ENCODE data around the gene KIAA0040.

The KIAA0040 gene

GRCh38 chr1:175148068-175148467 is 44.5 kb downstream of the KIAA0040 start:
- Histone ChIP-seq H3K27me3 (ENCODE audit: insufficient read depth, low read length, poor library complexity, severe bottlenecking) (no peaks in the 10 kb centered on the region), H4K20me1 (ENCODE audit: insufficient read depth, low read length, poor library complexity, severe bottlenecking) (no peaks in the 10 kb centered on the region), H3K36me3 (ENCODE audit: insufficient read depth, low read length) (no peaks in the 10 kb centered on the region), H3K4me3 (ENCODE audit: low read length, poor library complexity, severe bottlenecking) (no peak overlapping the region), H3K4me1 (ENCODE audit: insufficient read depth, low read length, poor library complexity, severe bottlenecking) (no peaks in the 10 kb centered on the region), H3K4me2 (ENCODE audit: low read depth, low read length, poor library complexity, severe bottlenecking) (no peak overlapping the region), H3K9me2 (replicated peaks; ENCODE audit: low read depth, low read length) (no peaks in the 10 kb centered on the region), H3K9me3 (ENCODE audit: insufficient read depth, low read depth, low read length) (no peaks in the 10 kb centered on the region), H3K9ac (ENCODE audit: low read depth, low read length, poor library complexity, severe bottlenecking) (no peak overlapping the region), H3K79me2 (ENCODE audit: insufficient read depth, low read length) (no peaks in the 10 kb centered on the region), H2AFZ (ENCODE audit: low read length) (no peak overlapping the region), H3F3A (ENCODE audit: low read depth) (no peaks in the 10 kb centered on the region)
- TF ChIP-seq EZH2phosphoT487 (IDR thresholded peaks at IDR 0.05; ENCODE audit: borderline replicate concordance) (no peak), CTCF (conservative IDR thresholded peaks at IDR 0.05; ENCODE audit: low read length) (no peak)

- H4K20me1 ChIP-seq (ENCODE audit: insufficient read depth, low read length, poor library complexity, severe bottlenecking) = no peaks in the 10 kb centered on the region
- H2AFZ ChIP-seq (ENCODE audit: low read length) = no peak overlapping the region
- H3K4me2 ChIP-seq (ENCODE audit: low read depth, low read length, poor library complexity, severe bottlenecking) = no peak overlapping the region
- no peaks in the 10 kb centered on the region for H3K27me3 ChIP-seq (ENCODE audit: insufficient read depth, low read length, poor library complexity, severe bottlenecking)
- H3K4me1 ChIP-seq (ENCODE audit: insufficient read depth, low read length, poor library complexity, severe bottlenecking) = no peaks in the 10 kb centered on the region
- no peak for TF ChIP-seq CTCF (conservative IDR thresholded peaks at IDR 0.05; ENCODE audit: low read length)
- no peak for TF ChIP-seq EZH2phosphoT487 (IDR thresholded peaks at IDR 0.05; ENCODE audit: borderline replicate concordance)
- no peaks in the 10 kb centered on the region for H3K9me2 ChIP-seq (replicated peaks; ENCODE audit: low read depth, low read length)
- no peak overlapping the region for H3K9ac ChIP-seq (ENCODE audit: low read depth, low read length, poor library complexity, severe bottlenecking)
- no peaks in the 10 kb centered on the region for H3K79me2 ChIP-seq (ENCODE audit: insufficient read depth, low read length)
- H3K36me3 ChIP-seq (ENCODE audit: insufficient read depth, low read length) = no peaks in the 10 kb centered on the region
- H3F3A ChIP-seq (ENCODE audit: low read depth) = no peaks in the 10 kb centered on the region
- H3K4me3 ChIP-seq (ENCODE audit: low read length, poor library complexity, severe bottlenecking) = no peak overlapping the region
- H3K9me3 ChIP-seq (ENCODE audit: insufficient read depth, low read depth, low read length) = no peaks in the 10 kb centered on the region
These were observed 45.0 kb downstream of the KIAA0040 start for GRCh38 chr1:175147569-175147968.

GRCh38 chr1:175146529-175147213 is 45.9 kb downstream of the KIAA0040 start:
- TF ChIP-seq CTCF (conservative IDR thresholded peaks at IDR 0.05; ENCODE audit: low read length) (peak; percentile 85), EZH2phosphoT487 (IDR thresholded peaks at IDR 0.05; ENCODE audit: borderline replicate concordance) (no peak)
- Histone ChIP-seq H3K4me2 (ENCODE audit: low read depth, low read length, poor library complexity, severe bottlenecking) (peak overlapping the region; percentile 34), H3K4me1 (ENCODE audit: insufficient read depth, low read length, poor library complexity, severe bottlenecking) (no peaks in the 10 kb centered on the region), H3K79me2 (ENCODE audit: insufficient read depth, low read length) (no peaks in the 10 kb centered on the region), H3K36me3 (ENCODE audit: insufficient read depth, low read length) (no peaks in the 10 kb centered on the region), H3K9me3 (ENCODE audit: insufficient read depth, low read depth, low read length) (no peaks in the 10 kb centered on the region), H3K4me3 (ENCODE audit: low read length, poor library complexity, severe bottlenecking) (no peak overlapping the region), H2AFZ (ENCODE audit: low read length) (peak overlapping the region; percentile 22; the same call in 1 of the 2 replicates), H4K20me1 (ENCODE audit: insufficient read depth, low read length, poor library complexity, severe bottlenecking) (no peaks in the 10 kb centered on the region), H3K9ac (ENCODE audit: low read depth, low read length, poor library complexity, severe bottlenecking) (no peak overlapping the region), H3K9me2 (replicated peaks; ENCODE audit: low read depth, low read length) (no peaks in the 10 kb centered on the region), H3F3A (ENCODE audit: low read depth) (no peaks in the 10 kb centered on the region), H3K27me3 (ENCODE audit: insufficient read depth, low read length, poor library complexity, severe bottlenecking) (no peaks in the 10 kb centered on the region)
